A673 (cell line): ENCODE measurements around the gene UBL5.

Source experiments
- EZH2 ChIP-seq: fragments of 200-600 bp; sonication (generic); IDR thresholded peaks from 2 replicates; pipeline ENCODE4 v1.6.1; 2017; ENCODE audit warnings: borderline replicate concordance, low read depth, mild to moderate bottlenecking, mixed read lengths, antibody characterized with exemption, low read length; ENCODE audit not compliant: poor library complexity, severe bottlenecking
- TF ChIP-seq, protein P1 (sequence below): fragments of 300-800, 200-600 bp; sonication (generic); conservative IDR thresholded peaks from 2 replicates; pipeline ENCODE4 v1.5.1; 2017; ENCODE audit warnings: low read depth, mild to moderate bottlenecking, antibody characterized with exemption, low read length, moderate library complexity, mixed read lengths

DNA sequence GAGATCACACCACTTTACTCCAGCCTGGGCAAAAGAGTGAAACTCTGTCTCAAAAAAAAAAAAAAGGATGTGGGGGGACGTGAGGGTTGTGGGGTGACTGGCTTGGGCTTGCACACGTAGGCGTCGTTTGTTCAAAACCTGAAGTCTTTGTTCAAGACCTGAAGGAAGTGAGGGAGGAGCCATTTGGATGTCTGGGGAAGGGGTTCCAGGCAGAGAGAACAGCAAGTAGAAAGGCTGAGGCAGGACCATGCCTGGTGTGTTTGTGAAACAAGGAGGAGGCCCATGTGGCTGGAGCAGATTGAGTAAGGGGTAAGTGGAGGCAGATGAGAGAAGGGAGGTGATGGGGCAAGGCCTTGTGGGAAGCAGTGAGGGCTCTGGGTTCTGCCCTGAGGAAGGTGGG is 35.2 kb downstream of the UBL5 start:
- TF ChIP-seq, protein P1, sequence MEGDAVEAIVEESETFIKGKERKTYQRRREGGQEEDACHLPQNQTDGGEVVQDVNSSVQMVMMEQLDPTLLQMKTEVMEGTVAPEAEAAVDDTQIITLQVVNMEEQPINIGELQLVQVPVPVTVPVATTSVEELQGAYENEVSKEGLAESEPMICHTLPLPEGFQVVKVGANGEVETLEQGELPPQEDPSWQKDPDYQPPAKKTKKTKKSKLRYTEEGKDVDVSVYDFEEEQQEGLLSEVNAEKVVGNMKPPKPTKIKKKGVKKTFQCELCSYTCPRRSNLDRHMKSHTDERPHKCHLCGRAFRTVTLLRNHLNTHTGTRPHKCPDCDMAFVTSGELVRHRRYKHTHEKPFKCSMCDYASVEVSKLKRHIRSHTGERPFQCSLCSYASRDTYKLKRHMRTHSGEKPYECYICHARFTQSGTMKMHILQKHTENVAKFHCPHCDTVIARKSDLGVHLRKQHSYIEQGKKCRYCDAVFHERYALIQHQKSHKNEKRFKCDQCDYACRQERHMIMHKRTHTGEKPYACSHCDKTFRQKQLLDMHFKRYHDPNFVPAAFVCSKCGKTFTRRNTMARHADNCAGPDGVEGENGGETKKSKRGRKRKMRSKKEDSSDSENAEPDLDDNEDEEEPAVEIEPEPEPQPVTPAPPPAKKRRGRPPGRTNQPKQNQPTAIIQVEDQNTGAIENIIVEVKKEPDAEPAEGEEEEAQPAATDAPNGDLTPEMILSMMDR, result no peak
- no peak for TF ChIP-seq EZH2
